Hepatocyte (in vitro differentiated cells): Measurements from ENCODE around the gene ENOX1. TPM values are rescaled to one million over a fixed set of nuclear protein-coding genes. Genes with fewer than 3 reads are reported as not detected.

Experiments used
- DNase-seq: peaks from one replicate; pipeline ENCODE4 v3.0.0-alpha.2; 2016; ENCODE audit warnings: low spot score
- H2AFZ ChIP-seq: fragments of 200-600 bp; sonication (generic); 2 replicates; pipeline ENCODE4 v1.6.0; 2016; ENCODE audit warnings: antibody characterized with exemption, mild to moderate bottlenecking
- H3K27ac ChIP-seq: fragments of 200-600 bp; sonication (generic); 2 replicates; pipeline ENCODE4 v1.5.1; 2016; ENCODE audit warnings: mild to moderate bottlenecking
- H3K27me3 ChIP-seq: fragments of 200-600 bp; sonication (generic); 2 replicates; pipeline ENCODE4 v1.6.1; 2016
- H3K36me3 ChIP-seq: fragments of 200-600 bp; sonication (generic); replicated peaks from 2 replicates; pipeline ENCODE4 v1.5.1; 2016; ENCODE audit warnings: low read depth; ENCODE audit not compliant: insufficient read depth
- H3K4me1 ChIP-seq: fragments of 200-600 bp; sonication (generic); 2 replicates; pipeline ENCODE4 v1.5.1; 2016; ENCODE audit warnings: mild to moderate bottlenecking, moderate library complexity; ENCODE audit not compliant: insufficient read depth
- H3K4me2 ChIP-seq: fragments of 200-600 bp; sonication (generic); 2 replicates; pipeline ENCODE4 v1.6.0; 2016
- H3K4me3 ChIP-seq: fragments of 200-600 bp; sonication (generic); 2 replicates; pipeline ENCODE4 v1.5.1; 2016; ENCODE audit warnings: mild to moderate bottlenecking
- H3K79me2 ChIP-seq: fragments of 200-600 bp; sonication (generic); 2 replicates; pipeline ENCODE4 v1.6.0; 2017; ENCODE audit warnings: mild to moderate bottlenecking
- H3K9me2 ChIP-seq: fragments of 200-600 bp; sonication (generic); replicated peaks from 2 replicates; pipeline ENCODE4 v1.6.0; 2017; ENCODE audit warnings: mild to moderate bottlenecking; ENCODE audit not compliant: insufficient read depth
- H3K9me3 ChIP-seq: fragments of 200-600 bp; sonication (generic); 2 replicates; pipeline ENCODE4 v1.5.1; 2016; ENCODE audit warnings: low read depth, mild to moderate bottlenecking
- H4K20me1 ChIP-seq: fragments of 200-600 bp; sonication (generic); 2 replicates; pipeline ENCODE4 v1.6.0; 2016; ENCODE audit warnings: mild to moderate bottlenecking; ENCODE audit not compliant: insufficient read depth, poor library complexity, severe bottlenecking
- EZH2 ChIP-seq: fragments of 200-600 bp; sonication (generic); IDR thresholded peaks from 2 replicates; pipeline ENCODE4 v1.6.1; 2016; ENCODE audit warnings: antibody characterized with exemption, mild to moderate bottlenecking, borderline replicate concordance
- EZH2phosphoT487 ChIP-seq: fragments of 200-600 bp; sonication (generic); IDR thresholded peaks from one replicate; pipeline ENCODE4 v1.6.1; 2018; ENCODE audit warnings: antibody characterized with exemption, mild to moderate bottlenecking, low read depth, moderate library complexity; ENCODE audit not compliant: unreplicated experiment, severe bottlenecking
- WGBS: methylation state at CpG from one replicate; pipeline ENCODE4 v1.1.6; 2016; ENCODE audit warnings: low lambda C conversion rate; ENCODE audit errors: missing lambda C conversion rate; 5-methylcytosine and 5-hydroxymethylcytosine counted together
- polyA plus RNA-seq: library from polyadenylated mRNA; unstranded; fragments of >200 nt; fragmentation: Nextera tagmentation; extraction: Ambion mirVana; gene quantifications from 2 replicates; pipeline ENCODE4 v1.2.1, GENCODE V29; 2016
- total RNA-seq: library from RNA; depleted of rRNA; stranded (reverse); fragments of >200 nt; gene quantifications from 2 replicates; pipeline ENCODE4 v1.2.3, GENCODE V29; 2014
- TF ChIP-seq, protein P1 (sequence below): fragments of 200-600 bp; sonication (generic); IDR thresholded peaks from 2 replicates; pipeline ENCODE4 v1.5.1; 2016; ENCODE audit warnings: antibody characterized with exemption, mild to moderate bottlenecking; ENCODE audit not compliant: poor library complexity

Gene ENOX1
- total and polyA plus RNA-seq, 2 experiments from 2014 or later = 2.4 to 4.0 TPM

DNA sequence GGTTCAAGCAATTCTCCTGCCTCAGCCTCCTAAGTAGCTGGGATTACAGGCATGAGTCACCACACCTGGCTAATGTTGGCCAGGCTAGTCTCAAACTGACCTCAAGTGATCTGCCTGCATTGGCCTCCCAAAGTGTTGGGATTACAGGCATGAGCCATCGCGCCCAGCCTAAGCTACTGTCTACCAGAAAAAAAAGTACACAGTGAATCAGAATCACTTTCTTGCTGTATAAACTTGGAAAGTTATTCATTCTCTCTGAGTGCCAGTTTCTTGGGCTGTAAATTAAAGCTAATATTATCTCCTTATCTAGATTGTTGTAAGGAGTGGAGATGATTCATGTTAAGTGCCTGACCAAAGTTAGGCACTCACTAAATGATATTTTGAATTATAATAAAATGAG lies 242.8 kb downstream of the ENOX1 start:
- H3K9me3 ChIP-seq = no peaks in the 10 kb centered on the region
- no peak overlapping the region for H3K4me3 ChIP-seq
- H2AFZ ChIP-seq = no peak overlapping the region
- no peak for TF ChIP-seq EZH2phosphoT487
- TF ChIP-seq, protein P1, sequence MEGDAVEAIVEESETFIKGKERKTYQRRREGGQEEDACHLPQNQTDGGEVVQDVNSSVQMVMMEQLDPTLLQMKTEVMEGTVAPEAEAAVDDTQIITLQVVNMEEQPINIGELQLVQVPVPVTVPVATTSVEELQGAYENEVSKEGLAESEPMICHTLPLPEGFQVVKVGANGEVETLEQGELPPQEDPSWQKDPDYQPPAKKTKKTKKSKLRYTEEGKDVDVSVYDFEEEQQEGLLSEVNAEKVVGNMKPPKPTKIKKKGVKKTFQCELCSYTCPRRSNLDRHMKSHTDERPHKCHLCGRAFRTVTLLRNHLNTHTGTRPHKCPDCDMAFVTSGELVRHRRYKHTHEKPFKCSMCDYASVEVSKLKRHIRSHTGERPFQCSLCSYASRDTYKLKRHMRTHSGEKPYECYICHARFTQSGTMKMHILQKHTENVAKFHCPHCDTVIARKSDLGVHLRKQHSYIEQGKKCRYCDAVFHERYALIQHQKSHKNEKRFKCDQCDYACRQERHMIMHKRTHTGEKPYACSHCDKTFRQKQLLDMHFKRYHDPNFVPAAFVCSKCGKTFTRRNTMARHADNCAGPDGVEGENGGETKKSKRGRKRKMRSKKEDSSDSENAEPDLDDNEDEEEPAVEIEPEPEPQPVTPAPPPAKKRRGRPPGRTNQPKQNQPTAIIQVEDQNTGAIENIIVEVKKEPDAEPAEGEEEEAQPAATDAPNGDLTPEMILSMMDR = no peak
- TF ChIP-seq EZH2 = no peak
- 43% methylated on average over 2 of the region's 2 CpGs for WGBS
- no peaks in the 10 kb centered on the region for H3K4me1 ChIP-seq
- H4K20me1 ChIP-seq = no peaks in the 10 kb centered on the region
- no peak overlapping the region for H3K27ac ChIP-seq
- no peaks in the 10 kb centered on the region for H3K36me3 ChIP-seq
- no peaks in the 10 kb centered on the region for H3K27me3 ChIP-seq
- H3K4me2 ChIP-seq = no peak overlapping the region
- H3K79me2 ChIP-seq = no peaks in the 10 kb centered on the region
- no peak for DNase-seq
- H3K9me2 ChIP-seq = no peaks in the 10 kb centered on the region

DNA sequence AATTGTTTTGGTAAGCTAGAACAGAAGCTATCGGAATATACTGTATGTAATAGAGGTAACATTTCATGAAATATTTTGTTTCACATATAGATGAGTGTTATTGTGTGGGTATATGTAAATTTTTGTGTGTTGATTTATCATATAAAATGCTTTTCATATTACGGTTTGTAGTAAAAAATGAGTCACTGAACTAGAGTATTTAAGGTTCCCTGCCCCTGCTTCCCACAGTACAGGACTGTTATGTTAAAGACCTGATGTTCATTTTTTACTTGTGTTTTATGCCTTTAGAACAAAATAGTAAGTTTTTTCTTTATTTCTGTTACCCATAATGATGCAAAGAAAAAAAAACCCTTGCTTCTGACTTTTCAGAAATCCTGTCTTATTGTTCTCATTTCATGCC lies 243.4 kb downstream of the ENOX1 start:
- Histone ChIP-seq H3K27me3 (no peaks in the 10 kb centered on the region), H2AFZ (no peak overlapping the region), H3K4me1 (no peaks in the 10 kb centered on the region), H3K4me3 (no peak overlapping the region), H3K36me3 (no peaks in the 10 kb centered on the region), H4K20me1 (no peaks in the 10 kb centered on the region), H3K79me2 (no peaks in the 10 kb centered on the region), H3K9me3 (no peaks in the 10 kb centered on the region), H3K9me2 (no peaks in the 10 kb centered on the region), H3K4me2 (no peak overlapping the region), H3K27ac (no peak overlapping the region)
- TF ChIP-seq EZH2 = no peak
- 94% methylated on average over 2 of the region's 2 CpGs for WGBS
- no peak for DNase-seq

DNA sequence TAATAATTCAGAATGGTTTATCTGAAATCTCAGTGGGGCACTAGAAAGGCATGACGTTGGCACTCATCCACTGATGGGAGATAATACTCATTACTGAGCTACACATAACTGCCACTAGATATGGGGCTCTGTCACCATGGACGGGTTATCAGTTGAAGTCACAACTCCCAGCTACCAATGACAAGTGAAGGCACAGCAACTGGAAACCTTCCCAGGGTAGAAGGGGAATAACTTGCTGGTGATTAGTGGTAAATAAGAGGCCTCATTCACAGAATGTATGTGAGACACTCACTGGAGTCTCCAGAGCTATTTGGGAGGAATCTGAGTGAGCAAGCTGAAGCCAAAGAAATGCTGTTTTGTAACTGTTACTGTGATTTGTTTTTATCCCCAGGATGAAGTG lies 249.6 kb downstream of the ENOX1 start:
- no peak for DNase-seq
- TF ChIP-seq EZH2 (no peak), EZH2phosphoT487 (no peak)
- TF ChIP-seq, protein P1 = no peak
- Histone ChIP-seq H3K4me3 (no peak overlapping the region), H3K4me2 (no peak overlapping the region), H3K27me3 (no peaks in the 10 kb centered on the region), H3K27ac (no peak overlapping the region), H3K9me2 (no peaks in the 10 kb centered on the region), H3K4me1 (no peaks in the 10 kb centered on the region), H4K20me1 (no peaks in the 10 kb centered on the region), H3K79me2 (no peaks in the 10 kb centered on the region), H3K36me3 (no peaks in the 10 kb centered on the region), H2AFZ (no peak overlapping the region), H3K9me3 (no peaks in the 10 kb centered on the region)
- WGBS = 80% methylated on average over 2 of the region's 2 CpGs

DNA sequence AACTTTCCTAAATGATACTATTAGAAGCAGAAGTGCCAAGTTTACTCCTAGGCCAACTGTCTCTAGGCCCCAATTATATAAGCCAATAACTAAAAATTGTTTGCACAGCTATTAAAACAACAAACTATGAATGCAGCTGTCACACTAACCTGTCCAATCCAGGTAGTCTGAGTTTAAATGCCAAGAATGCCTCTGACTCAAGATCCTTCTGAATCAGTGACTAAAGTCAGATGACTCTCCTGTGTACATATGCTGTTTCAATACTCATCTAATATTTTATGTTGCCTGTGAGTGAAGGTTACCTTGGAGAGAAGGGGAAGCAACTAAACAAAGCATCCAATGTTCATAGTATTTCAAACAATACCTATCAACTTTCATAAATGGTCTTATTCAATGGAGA lies 257.0 kb downstream of the ENOX1 start:
- no peaks in the 10 kb centered on the region for H3K79me2 ChIP-seq
- no peaks in the 10 kb centered on the region for H4K20me1 ChIP-seq
- no peak overlapping the region for H3K27ac ChIP-seq
- no peaks in the 10 kb centered on the region for H3K36me3 ChIP-seq
- H3K27me3 ChIP-seq = no peaks in the 10 kb centered on the region
- TF ChIP-seq, protein P1 = no peak
- no peak for TF ChIP-seq EZH2phosphoT487
- no peak for TF ChIP-seq EZH2
- H2AFZ ChIP-seq = no peak overlapping the region
- no peaks in the 10 kb centered on the region for H3K9me2 ChIP-seq
- no peak overlapping the region for H3K4me3 ChIP-seq
- H3K9me3 ChIP-seq = no peaks in the 10 kb centered on the region
- H3K4me2 ChIP-seq = no peak overlapping the region
- no peaks in the 10 kb centered on the region for H3K4me1 ChIP-seq
- no peak for DNase-seq
